GM23338 (cell line): Measurements from ENCODE around the gene AIP.

Experiments used
- CREB1 ChIP-seq: fragments of 250-450 bp; sonication (Bioruptor Pico); IDR thresholded peaks from 2 replicates; pipeline ENCODE4 v1.5.0; 2020; ENCODE audit warnings: low read depth, mild to moderate bottlenecking, moderate library complexity
- CTCF ChIP-seq, 2 experiments: fragments of 200-600 bp in 1 of 2; sonication (generic) in 1 of 2; conservative IDR thresholded peaks; 2 replicates each; pipeline versions ENCODE4 v1.5.1 to v1.6.1; 2016 to 2017; ENCODE audit warnings: antibody characterized with exemption in 2 of 2, low read depth in 2 of 2, mild to moderate bottlenecking in 2 of 2, moderate library complexity in 1 of 2
- EZH2phosphoT487 ChIP-seq: fragments of 200-600 bp; sonication (generic); IDR thresholded peaks from one replicate; pipeline ENCODE4 v1.8.1; 2018; ENCODE audit warnings: antibody characterized with exemption; ENCODE audit not compliant: unreplicated experiment
- POLR2AphosphoS5 ChIP-seq: IDR thresholded peaks from 2 replicates; pipeline ENCODE4 v1.6.1; 2016; ENCODE audit warnings: antibody characterized with exemption, low read depth
- REST ChIP-seq: IDR thresholded peaks from one replicate; pipeline ENCODE4 v1.6.1; 2018; ENCODE audit warnings: antibody characterized with exemption; ENCODE audit not compliant: unreplicated experiment

- TF ChIP-seq EZH2phosphoT487 (no peak), CTCF (conservative IDR thresholded peaks at IDR 0.05; ENCODE audit: low read depth in 2 of 2) (no peak), POLR2AphosphoS5 (no peak), CREB1 (no peak), REST (no peak)
These were observed 34.6 kb upstream of the AIP start for GRCh38 chr11:67448220-67448609.
